ENCODE measurements around the gene SMPDL3B.

The SMPDL3B gene

DNA sequence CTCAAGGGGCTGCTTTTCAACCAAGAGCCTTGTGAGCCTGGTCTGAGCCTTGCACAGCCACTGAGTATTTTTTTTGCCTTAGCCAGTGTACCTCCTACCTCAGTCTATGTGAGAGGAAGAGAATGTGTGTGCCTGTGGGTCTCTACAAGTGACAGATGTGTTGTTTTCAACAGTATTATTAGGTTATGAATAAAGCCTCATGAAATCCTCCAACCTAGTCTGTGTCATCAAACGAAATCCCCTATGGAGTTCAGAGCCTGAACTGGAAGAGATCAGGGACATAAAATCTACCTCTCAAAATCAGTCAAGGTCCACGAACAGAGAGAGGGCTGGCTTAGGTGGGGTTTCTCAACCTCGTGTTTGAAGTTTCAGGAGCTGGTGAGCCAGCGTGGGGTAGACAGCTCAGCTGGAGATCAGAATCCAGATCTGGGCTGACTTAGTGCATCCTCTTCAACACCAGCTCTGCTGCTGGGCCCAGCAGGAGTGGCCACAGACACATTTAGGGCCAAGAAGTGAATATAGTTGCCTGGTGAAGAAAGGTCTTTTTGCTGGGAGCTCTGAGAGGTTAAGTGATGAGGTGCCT, 33.2 kb downstream of the SMPDL3B start:
- no peak for DNase-seq
- TF ChIP-seq POLR2A (IDR thresholded peaks at IDR 0.05; ENCODE audit: low read length) (no peak), GATA1 (IDR thresholded peaks at IDR 0.05; ENCODE audit: low read depth, low read length) (no peak)

DNA sequence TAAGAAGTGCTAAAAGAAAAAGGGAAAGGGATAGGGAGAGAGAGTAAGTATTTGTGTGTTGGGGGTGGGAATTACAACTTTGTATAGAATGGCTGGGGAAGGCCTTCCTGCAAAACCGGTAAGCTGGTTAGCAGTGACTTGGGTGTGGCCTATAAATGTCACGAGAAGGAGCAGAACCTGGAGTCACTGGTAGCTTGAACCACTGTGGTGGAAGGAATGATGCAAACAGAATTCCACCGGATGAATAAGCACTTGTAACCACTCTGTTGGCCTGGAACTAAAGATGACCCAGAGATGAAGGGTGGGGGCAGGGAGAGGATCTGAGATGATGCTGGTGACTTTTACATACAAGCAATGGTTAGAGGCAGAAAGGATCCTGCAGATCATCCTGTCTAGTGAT, 33.9 kb downstream of the SMPDL3B start:
- TF ChIP-seq POLR2A (IDR thresholded peaks at IDR 0.05; ENCODE audit: low read length), result no peak
- peak in 1 of 2 experiments; percentile 15 for DNase-seq

DNA sequence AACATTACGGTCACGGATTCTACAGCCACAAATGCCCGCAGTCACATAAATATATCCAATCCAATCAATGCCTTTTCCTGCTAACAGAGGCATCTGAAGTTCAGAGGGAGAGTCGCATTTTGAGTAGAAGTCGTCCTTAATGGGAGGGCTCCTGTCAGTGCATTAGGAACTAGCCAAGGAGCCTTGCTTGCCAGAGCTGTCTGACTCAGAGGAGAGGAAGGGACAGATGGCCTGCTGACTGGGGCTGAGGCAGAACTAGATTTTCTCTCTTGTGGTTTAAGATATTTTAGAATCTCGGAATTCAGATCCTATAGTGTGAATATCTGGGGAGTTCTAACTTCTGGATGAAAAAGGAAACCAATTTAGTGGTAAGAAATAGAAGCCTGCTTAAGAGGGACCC, 35.6 kb downstream of the SMPDL3B start:
- DNase-seq, result no peak

DNA sequence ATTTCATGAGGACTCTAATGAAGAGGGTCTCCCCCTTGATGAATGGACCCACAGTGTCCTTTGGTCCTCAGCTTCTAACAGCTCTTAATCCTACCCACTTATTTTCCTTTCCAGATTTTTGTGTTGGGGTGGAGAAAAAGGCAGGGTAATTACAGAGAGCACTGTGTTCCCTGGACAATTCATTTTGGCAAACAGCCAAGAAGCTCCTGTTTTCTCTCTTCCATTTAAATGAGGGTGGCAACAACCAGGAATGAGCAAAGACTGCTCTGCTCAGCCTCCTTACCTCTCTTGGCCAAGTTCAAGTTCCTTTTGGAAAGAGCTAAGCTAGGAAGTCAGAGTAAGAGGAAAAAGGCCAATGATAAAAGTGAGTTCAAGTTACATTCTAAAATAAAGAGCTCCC, 36.9 kb downstream of the SMPDL3B start:
- no peak for DNase-seq
- TF ChIP-seq GATA1 (IDR thresholded peaks at IDR 0.05; ENCODE audit: low read depth, low read length) (no peak), POLR2A (IDR thresholded peaks at IDR 0.05; ENCODE audit: low read length) (no peak)

More for the DNA sequence above, 35.6 kb downstream of the SMPDL3B start:
- no peak for TF ChIP-seq POLR2A (IDR thresholded peaks at IDR 0.05; ENCODE audit: low read length)
- no peak for TF ChIP-seq GATA1 (IDR thresholded peaks at IDR 0.05; ENCODE audit: low read depth, low read length)

DNA sequence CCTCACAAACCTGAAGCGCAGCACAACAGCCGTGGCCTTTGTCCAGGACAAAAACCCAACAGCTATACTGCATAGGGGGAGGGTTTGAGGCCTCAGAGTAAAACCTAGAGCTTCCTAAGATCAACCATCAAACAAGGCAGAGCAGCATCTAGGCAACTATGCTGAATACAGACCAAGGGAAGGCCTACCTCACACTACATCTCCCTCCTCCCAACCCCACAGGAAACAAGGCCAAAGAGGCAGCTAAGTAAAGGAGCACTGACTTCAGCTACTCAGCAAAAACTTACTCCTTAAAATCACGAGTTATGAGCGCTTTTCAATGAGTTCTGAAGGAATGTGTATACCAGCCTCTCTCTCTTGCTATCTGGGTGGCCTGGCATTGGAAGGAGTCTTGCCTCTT, 37.3 kb downstream of the SMPDL3B start:
- no peak for TF ChIP-seq POLR2A (IDR thresholded peaks at IDR 0.05; ENCODE audit: low read length)
- no peak for DNase-seq

DNA sequence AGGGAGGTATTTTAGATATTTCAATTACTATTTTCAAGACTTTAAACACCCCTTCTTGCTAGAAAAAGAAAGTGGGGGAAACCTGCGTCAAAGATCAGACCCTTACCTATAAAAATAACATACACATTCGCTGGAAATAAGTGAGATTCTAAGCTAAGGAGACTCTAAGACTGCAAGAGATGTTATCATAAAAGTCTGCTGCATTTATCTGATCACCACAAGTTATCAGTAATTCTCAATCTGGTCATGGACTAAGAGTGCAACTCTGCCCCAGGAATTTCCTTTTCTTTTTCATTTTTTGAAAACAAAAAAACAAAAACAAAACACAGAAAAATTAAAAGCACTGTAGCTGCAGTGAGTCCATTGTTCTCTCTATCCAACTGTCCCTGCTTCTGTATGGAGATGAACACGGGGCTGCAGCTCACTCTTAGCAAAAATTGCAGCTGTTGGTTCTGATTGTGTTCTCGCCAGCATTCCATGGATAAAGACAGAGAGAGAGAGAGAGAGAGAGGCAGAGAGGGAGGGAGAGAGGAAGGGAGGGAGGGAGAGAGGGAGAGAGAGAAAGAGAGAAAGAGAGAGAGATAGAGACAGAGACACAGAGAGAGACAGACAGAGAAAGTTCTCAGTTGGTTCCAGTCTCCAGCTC, 39.1 kb downstream of the SMPDL3B start:
- DNase-seq, result no peak

DNA sequence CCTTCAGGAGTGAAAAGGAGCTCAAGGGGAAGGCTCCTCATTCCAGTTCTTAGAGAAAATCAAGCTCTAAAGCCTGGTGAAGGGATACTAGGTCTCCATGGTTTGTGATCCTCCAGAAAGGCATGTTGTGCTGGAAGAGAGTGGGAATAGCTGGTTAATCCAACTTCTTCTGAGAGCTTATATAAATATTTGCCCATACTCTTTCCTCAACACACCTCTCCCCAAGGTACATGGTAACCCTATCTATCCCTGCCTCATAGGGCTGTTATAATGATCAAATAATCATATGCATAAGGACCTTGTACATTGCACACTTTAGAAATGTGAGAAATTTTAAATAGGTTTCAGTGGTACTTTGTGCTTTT, 39.6 kb downstream of the SMPDL3B start:
- DNase-seq, result no peak
- TF ChIP-seq GATA1 (IDR thresholded peaks at IDR 0.05; ENCODE audit: low read depth, low read length) (no peak), POLR2A (IDR thresholded peaks at IDR 0.05; ENCODE audit: low read length) (no peak)

More for the DNA sequence above, 39.1 kb downstream of the SMPDL3B start:
- TF ChIP-seq POLR2A (IDR thresholded peaks at IDR 0.05; ENCODE audit: low read length) (no peak), GATA1 (IDR thresholded peaks at IDR 0.05; ENCODE audit: low read depth, low read length) (no peak)

DNA sequence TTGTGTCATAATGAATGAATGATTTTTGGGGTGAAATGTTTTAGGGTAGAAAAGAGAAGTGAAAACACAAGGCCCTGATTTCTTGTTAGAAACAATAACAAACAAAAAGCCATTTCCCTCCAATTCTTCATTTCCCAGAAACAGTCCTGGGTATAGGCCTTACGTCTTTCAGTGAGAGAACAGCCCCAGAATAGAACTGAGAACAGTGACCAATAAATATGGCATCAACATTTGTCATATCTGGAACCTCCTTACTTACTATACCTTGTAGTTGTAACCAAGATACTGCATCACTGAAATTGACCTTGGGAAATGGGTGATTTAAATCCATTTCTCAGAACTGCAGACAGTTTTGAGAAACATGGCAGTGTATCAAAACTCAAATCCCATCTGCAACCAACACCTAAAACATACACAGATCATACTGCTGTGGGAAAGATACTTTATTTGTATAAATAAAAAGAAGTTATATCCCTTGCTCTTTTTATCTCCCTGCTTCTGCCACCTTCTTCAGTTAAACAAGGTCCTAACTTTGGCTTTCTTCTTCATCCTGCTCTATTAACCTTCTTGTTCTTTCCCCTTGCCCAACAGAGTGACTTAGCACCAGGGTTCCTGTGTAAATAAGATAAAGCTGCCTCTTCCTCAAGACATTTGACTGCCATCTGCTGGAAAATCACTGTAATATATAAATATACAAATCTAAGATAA, 44.5 kb downstream of the SMPDL3B start:
- peak; percentile 90 to 91 for DNase-seq

DNA sequence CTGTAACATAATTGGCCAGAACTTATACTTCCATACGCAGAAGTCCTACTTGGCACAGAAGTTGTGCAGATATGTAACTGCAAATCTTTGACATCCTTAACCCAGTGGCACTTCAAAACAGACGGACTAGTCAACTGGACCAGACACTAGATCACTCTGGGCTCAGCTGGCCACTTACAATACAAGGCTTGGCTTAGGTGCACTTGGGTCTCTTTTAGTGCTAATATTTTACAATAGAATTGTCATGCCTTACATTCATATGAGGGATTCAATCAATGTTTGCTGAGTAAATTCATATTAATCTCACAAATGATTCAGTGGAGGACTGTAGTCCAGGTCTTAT, 45.0 kb downstream of the SMPDL3B start:
- DNase-seq, result no peak
- no peak for TF ChIP-seq POLR2A (IDR thresholded peaks at IDR 0.05; ENCODE audit: low read length)
- no peak for TF ChIP-seq GATA1 (IDR thresholded peaks at IDR 0.05; ENCODE audit: low read depth, low read length)

More for the DNA sequence above, 44.5 kb downstream of the SMPDL3B start:
- TF ChIP-seq GATA1 (IDR thresholded peaks at IDR 0.05; ENCODE audit: low read depth, low read length) (no peak), POLR2A (IDR thresholded peaks at IDR 0.05; ENCODE audit: low read length) (no peak)

DNA sequence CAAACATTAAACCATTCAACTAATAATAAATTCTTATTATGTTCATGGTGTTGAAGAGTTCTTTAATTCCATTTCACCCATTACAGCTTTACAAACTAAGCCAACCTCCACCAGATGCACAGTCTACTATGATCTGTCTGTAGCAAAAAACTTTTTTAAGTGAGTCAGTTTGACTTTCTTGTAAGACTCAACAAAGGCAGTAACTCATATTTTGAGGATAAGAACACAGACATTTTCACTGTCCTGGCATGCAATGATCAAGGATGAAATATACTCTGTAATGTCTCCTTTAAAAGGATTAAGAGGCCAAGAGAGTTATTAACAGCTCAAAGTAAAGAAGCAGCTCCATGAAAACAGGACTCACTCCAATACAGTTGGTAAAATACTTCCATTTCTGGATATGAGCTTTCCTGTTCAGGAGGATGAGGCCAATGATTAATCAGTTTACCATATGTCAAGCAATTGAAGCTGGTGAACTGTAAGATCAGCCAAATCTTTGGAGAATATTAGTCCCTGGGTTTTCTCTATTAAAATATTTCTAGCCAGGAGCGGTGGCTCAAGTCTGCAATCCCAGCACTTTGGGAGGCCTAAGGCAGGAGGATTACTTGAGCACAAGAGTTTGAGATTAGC, 45.5 kb downstream of the SMPDL3B start:
- DNase-seq, result no peak
- TF ChIP-seq GATA1 (IDR thresholded peaks at IDR 0.05; ENCODE audit: low read depth, low read length), result no peak
- no peak for TF ChIP-seq POLR2A (IDR thresholded peaks at IDR 0.05; ENCODE audit: low read length)

DNA sequence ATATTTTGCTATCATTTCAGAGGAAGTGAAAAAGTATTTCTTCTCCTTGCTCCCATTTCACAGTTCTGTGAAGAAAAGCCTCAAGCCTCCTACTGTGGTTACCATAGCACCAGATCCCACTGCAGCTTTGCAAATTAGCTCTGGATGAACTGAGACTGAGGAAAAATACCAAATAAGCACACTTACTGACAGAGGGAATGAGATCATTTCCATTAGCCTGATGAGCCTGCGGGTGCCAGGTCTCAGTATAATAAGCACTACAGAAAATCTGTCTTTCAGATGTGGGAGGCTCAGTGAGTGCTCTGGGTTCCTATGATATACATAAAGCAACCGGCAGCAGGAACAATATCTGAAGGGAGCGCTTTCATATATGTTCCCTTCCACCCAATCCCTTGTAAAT, 46.3 kb downstream of the SMPDL3B start:
- no peak for DNase-seq

DNA sequence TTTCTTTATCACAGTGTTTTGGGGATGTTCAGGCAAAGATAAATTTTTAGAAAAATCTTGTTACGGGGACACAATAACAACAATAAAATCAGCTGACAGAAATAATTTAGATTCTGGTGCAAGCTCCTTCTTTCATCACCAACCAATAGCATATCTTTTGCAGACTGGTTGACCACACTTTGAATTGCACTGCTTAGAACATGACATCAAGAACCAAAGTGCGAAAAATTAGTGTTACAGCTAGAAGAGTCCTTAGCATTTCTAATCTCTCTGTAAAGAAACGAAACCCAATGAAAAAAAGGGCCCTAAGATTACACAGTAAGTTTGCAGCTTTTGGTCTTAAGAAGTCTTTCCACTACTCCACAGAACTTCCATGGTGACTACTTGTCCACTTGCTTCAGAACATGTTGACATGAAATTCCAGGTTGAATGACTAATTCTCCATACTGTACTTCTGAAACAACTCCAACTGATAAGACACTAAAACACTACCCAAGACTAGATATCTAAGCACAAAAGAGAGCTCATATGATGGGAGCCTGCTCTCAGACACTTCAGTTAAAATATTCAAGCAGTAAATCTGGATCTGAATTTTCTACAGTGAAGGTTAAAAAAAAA, 56.2 kb downstream of the SMPDL3B start:
- DNase-seq, result no peak
- TF ChIP-seq GATA1 (IDR thresholded peaks at IDR 0.05; ENCODE audit: low read depth, low read length), result no peak
- no peak for TF ChIP-seq POLR2A (IDR thresholded peaks at IDR 0.05; ENCODE audit: low read length)

More for the DNA sequence above, 46.3 kb downstream of the SMPDL3B start:
- TF ChIP-seq GATA1 (IDR thresholded peaks at IDR 0.05; ENCODE audit: low read depth, low read length), result no peak
- no peak for TF ChIP-seq POLR2A (IDR thresholded peaks at IDR 0.05; ENCODE audit: low read length)

DNA sequence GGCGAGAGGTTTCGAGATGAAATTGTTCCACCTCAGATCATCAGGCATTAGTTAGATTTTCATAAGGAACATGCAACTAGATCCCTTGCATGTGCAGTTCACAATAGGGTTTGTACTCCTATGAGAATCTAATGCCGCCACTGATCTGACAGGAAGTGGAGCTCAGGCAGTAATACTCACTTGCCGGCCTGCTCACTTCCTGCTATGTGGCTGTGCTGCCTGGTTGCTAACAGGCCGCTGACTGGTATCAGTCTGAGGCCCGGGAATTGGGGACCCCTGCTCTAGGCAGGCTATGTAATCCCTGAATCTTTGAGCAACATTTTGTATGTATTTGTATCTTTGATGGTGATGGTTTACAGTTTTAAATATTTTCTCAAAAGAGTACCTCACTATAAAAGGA, 57.5 kb downstream of the SMPDL3B start:
- no peak for TF ChIP-seq POLR2A (IDR thresholded peaks at IDR 0.05; ENCODE audit: low read length)
- TF ChIP-seq GATA1 (IDR thresholded peaks at IDR 0.05; ENCODE audit: low read depth, low read length), result no peak
- no peak for DNase-seq

DNA sequence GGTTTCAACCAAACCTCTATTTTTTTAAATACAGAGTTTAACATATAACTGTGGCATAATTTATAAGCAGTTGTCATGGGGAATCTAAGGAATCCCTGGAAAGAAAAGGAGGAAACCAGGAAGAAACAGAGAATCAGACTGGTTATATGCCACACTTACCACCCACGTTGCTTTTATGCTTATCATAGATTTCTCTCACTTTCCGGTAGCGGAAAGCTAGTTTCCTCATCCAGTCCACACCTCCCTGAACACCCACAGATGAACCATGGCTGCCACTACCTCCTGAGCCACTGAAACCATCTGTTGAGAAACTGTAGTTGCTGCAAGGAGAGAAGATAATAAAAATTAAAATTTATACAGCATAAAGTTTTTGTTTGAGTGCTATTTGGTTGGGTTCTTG, 58.4 kb downstream of the SMPDL3B start:
- no peak for DNase-seq
- no peak for TF ChIP-seq POLR2A (IDR thresholded peaks at IDR 0.05; ENCODE audit: low read length)
- no peak for TF ChIP-seq GATA1 (IDR thresholded peaks at IDR 0.05; ENCODE audit: low read depth, low read length)
